ENCODE measurements around the gene PRR19.
"Not testable (repeated sequence)": the region's sequence is repeated elsewhere in the genome, so short reads cannot be mapped to it uniquely, and the experiment has no call there.

Gene PRR19

GRCh38 chr19:42335374-42335936 is 33.5 kb downstream of the PRR19 start:
- Histone ChIP-seq H3K9me3 (replicated peaks; ENCODE audit: low read length) (no peaks in the 10 kb centered on the region), H3K9ac (ENCODE audit: low read depth, low read length) (no peak overlapping the region), H3K4me3 (ENCODE audit: low read length) (no peak overlapping the region)

GRCh38 chr19:42335971-42336370 is 34.0 kb downstream of the PRR19 start:
- Histone ChIP-seq H3K9me3 (replicated peaks; ENCODE audit: low read length) (no peaks in the 10 kb centered on the region), H3K36me3 (ENCODE audit: insufficient read depth, low read length) (peaks cover 3% of the 10 kb centered on the region), H3K4me2 (ENCODE audit: low read length) (no peak overlapping the region), H3K4me1 (ENCODE audit: control insufficient read depth, insufficient read depth, low read length) (no peaks in the 10 kb centered on the region), H3K9ac (ENCODE audit: low read depth, low read length) (no peak overlapping the region), H3K4me3 (ENCODE audit: low read length) (no peak overlapping the region), H3K27me3 (ENCODE audit: control insufficient read depth, insufficient read depth, low read length) (no peaks in the 10 kb centered on the region)

More at GRCh38 chr19:42335374-42335936, 33.5 kb downstream of the PRR19 start:
- H3K4me2 ChIP-seq (ENCODE audit: low read length), result no peak overlapping the region
- H3K36me3 ChIP-seq (ENCODE audit: insufficient read depth, low read length), result peaks cover 3% of the 10 kb centered on the region
- H3K4me1 ChIP-seq (ENCODE audit: control insufficient read depth, insufficient read depth, low read length), result no peaks in the 10 kb centered on the region
- no peaks in the 10 kb centered on the region for H3K27me3 ChIP-seq (ENCODE audit: control insufficient read depth, insufficient read depth, low read length)

GRCh38 chr19:42339126-42339860 is 37.4 kb downstream of the PRR19 start:
- not testable (repeated sequence) for H3K4me1 ChIP-seq (ENCODE audit: control insufficient read depth, insufficient read depth, low read length); H3K4me2 ChIP-seq (ENCODE audit: low read length); H3K36me3 ChIP-seq (ENCODE audit: insufficient read depth, low read length); H3K9ac ChIP-seq (ENCODE audit: low read depth, low read length); H3K4me3 ChIP-seq (ENCODE audit: low read length); H3K27me3 ChIP-seq (ENCODE audit: control insufficient read depth, insufficient read depth, low read length); H3K9me3 ChIP-seq (replicated peaks; ENCODE audit: low read length)

- H3K9me3 ChIP-seq (replicated peaks; ENCODE audit: low read length); H3K9ac ChIP-seq (ENCODE audit: low read depth, low read length); H3K4me2 ChIP-seq (ENCODE audit: low read length); H3K4me1 ChIP-seq (ENCODE audit: control insufficient read depth, insufficient read depth, low read length); H3K27me3 ChIP-seq (ENCODE audit: control insufficient read depth, insufficient read depth, low read length); H3K4me3 ChIP-seq (ENCODE audit: low read length); H3K36me3 ChIP-seq (ENCODE audit: insufficient read depth, low read length): not testable (repeated sequence)
Observed at GRCh38 chr19:42339922-42340321, 38.0 kb downstream of the PRR19 start.

DNA sequence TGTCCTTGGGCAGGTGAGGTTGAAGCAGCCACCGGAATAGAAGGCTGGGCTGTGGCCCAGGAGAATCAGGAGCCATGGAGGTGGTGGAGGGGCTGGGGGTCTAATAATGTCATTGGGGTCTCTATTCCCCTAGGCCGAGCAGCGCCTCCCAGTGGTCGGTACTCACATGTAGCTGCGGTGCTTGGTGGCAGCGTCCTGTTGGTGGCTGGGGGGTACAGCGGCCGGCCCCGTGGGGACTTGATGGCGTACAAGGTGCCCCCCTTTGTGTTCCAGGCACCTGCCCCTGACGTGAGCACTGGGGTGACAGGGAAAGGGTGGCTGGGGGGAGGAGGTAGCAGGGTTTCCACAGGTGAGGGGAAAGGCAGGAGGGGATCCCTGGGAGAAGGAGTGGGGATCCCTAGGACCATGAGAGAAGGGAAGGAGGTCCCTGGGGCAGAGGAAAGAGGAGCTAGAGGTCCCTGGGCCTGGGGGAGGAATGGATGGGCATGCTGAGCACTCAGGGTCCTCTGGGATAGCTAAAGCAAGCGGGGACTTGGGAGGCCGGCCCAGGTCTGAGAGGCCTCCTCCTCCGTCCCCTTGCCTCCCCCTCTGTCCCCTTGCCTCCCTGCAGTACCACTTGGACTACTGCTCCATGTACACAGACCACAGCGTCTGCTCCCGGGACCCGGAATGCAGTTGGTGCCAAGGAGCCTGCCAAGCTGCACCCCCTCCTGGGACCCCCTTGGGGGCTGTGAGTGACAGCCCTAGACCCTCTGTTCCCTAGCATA is 41.6 kb downstream of the PRR19 start:
- Histone ChIP-seq H3K36me3 (ENCODE audit: insufficient read depth, low read length) (peaks cover 11% of the 10 kb centered on the region), H3K9ac (ENCODE audit: low read depth, low read length) (no peak overlapping the region)

DNA sequence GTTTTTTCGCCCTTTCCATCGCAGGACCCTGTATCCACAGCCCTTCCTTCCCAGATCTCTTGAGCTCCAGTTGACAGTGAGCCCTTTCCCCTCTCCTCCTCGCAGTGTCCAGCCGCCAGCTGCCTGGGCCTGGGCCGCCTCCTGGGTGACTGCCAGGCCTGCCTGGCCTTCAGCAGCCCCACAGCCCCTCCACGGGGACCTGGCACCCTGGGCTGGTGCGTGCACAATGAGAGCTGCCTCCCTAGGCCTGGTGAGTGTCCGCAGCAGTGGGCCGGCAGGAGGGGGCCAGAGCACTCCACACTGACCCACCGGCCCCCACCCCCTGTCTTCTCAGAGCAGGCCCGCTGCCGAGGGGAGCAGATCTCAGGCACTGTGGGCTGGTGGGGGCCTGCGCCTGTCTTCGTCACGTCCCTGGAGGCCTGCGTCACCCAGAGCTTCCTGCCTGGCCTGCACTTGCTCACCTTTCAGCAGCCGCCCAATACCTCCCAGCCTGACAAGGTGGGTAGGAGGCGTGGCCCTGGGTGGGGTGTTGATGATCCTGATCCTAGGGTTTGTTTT is 42.5 kb downstream of the PRR19 start:
- Histone ChIP-seq H3K4me2 (ENCODE audit: low read length) (no peak overlapping the region), H3K4me3 (ENCODE audit: low read length) (no peak overlapping the region), H3K9ac (ENCODE audit: low read depth, low read length) (no peak overlapping the region), H3K27me3 (ENCODE audit: control insufficient read depth, insufficient read depth, low read length) (no peaks in the 10 kb centered on the region), H3K36me3 (ENCODE audit: insufficient read depth, low read length) (peaks cover 11% of the 10 kb centered on the region), H3K4me1 (ENCODE audit: control insufficient read depth, insufficient read depth, low read length) (peaks cover 3% of the 10 kb centered on the region), H3K9me3 (replicated peaks; ENCODE audit: low read length) (no peaks in the 10 kb centered on the region)

More for the DNA sequence above, 41.6 kb downstream of the PRR19 start:
- Histone ChIP-seq H3K4me3 (ENCODE audit: low read length) (no peak overlapping the region), H3K4me2 (ENCODE audit: low read length) (no peak overlapping the region), H3K4me1 (ENCODE audit: control insufficient read depth, insufficient read depth, low read length) (peaks cover 3% of the 10 kb centered on the region), H3K9me3 (replicated peaks; ENCODE audit: low read length) (no peaks in the 10 kb centered on the region), H3K27me3 (ENCODE audit: control insufficient read depth, insufficient read depth, low read length) (no peaks in the 10 kb centered on the region)

DNA sequence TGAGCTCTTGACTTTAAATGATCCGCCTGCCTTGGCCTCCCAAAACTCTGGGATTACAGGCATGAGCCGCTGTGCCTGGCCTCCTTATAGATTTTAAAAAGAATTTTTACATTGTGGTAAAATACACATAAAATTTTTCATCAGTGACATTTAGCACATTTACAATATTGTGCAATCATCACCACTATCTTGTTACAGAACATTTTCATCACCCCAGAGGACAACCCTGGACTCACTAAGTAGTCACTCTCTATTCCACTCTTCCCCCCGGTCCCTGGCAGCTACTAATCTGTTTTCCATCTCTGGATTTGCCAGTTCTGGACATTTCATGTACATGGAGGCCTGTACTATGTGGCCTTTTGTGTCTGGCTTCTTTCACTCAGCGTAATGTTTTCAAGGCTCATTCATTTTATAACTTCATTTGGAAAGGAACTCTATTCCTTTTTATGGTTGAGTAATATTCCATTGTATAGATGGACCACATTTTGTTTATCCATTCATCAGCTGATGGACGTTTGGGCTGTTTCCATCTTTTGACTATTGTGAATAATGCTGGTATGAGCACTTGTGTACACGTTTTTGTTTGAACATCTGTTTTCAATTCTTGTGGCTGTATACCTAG is 43.4 kb downstream of the PRR19 start:
- peaks cover 3% of the 10 kb centered on the region for H3K4me1 ChIP-seq (ENCODE audit: control insufficient read depth, insufficient read depth, low read length)
- peaks cover 16% of the 10 kb centered on the region for H3K36me3 ChIP-seq (ENCODE audit: insufficient read depth, low read length)
- H3K9me3 ChIP-seq (replicated peaks; ENCODE audit: low read length), result no peaks in the 10 kb centered on the region
- no peak overlapping the region for H3K4me3 ChIP-seq (ENCODE audit: low read length)
- no peak overlapping the region for H3K4me2 ChIP-seq (ENCODE audit: low read length)
- no peak overlapping the region for H3K9ac ChIP-seq (ENCODE audit: low read depth, low read length)
- no peaks in the 10 kb centered on the region for H3K27me3 ChIP-seq (ENCODE audit: control insufficient read depth, insufficient read depth, low read length)

DNA sequence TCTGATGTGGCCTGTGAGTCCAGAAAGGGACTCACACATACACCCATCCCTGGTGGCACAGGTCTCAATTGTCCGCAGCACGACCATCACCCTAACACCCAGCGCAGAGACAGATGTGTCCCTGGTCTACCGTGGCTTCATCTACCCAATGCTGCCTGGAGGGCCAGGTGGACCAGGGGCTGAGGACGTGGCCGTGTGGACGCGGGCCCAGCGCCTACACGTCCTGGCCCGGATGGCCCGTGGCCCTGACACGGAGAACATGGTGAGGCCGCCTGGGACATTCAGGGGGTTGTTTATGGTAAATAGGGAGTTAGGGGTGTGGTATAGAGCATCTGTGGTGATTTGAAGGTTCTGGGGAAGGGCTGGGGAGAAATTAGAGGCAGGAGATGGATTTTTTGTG is 46.3 kb downstream of the PRR19 start:
- Histone ChIP-seq H3K36me3 (ENCODE audit: insufficient read depth, low read length) (peaks cover 13% of the 10 kb centered on the region), H3K27me3 (ENCODE audit: control insufficient read depth, insufficient read depth, low read length) (no peaks in the 10 kb centered on the region), H3K9me3 (replicated peaks; ENCODE audit: low read length) (no peaks in the 10 kb centered on the region), H3K9ac (ENCODE audit: low read depth, low read length) (no peak overlapping the region), H3K4me1 (ENCODE audit: control insufficient read depth, insufficient read depth, low read length) (peaks cover 3% of the 10 kb centered on the region), H3K4me3 (ENCODE audit: low read length) (no peak overlapping the region), H3K4me2 (ENCODE audit: low read length) (no peak overlapping the region)

- Histone ChIP-seq H3K4me3 (ENCODE audit: low read length) (no peak overlapping the region), H3K27me3 (ENCODE audit: control insufficient read depth, insufficient read depth, low read length) (no peaks in the 10 kb centered on the region), H3K4me2 (ENCODE audit: low read length) (no peak overlapping the region), H3K36me3 (ENCODE audit: insufficient read depth, low read length) (peaks cover 16% of the 10 kb centered on the region), H3K9me3 (replicated peaks; ENCODE audit: low read length) (no peaks in the 10 kb centered on the region), H3K4me1 (ENCODE audit: control insufficient read depth, insufficient read depth, low read length) (peaks cover 3% of the 10 kb centered on the region), H3K9ac (ENCODE audit: low read depth, low read length) (no peak overlapping the region)
Observed at GRCh38 chr19:42349378-42350107, 47.6 kb downstream of the PRR19 start.

DNA sequence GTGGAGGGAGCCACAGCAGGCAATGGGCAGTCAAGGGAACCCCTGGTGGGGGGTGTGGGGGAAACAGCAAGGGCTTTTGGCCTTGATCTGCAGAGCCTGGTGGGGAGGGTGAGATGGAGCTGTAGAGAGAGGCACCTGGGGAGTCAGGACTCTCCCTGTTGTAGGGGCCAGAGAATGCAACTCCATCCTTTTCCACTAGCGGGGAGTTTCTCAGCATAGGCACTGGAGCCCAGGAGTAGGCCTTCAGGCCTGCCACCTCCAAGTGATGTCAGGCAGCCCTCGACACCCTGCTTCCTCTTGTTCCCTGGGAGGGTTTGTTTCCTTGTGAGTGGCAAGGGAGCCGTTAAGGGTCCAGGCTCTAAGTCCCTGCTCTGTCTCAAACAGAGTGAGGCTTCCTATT is 48.5 kb downstream of the PRR19 start:
- H3K9ac ChIP-seq (ENCODE audit: low read depth, low read length), result no peak overlapping the region

More for the DNA sequence above, 48.5 kb downstream of the PRR19 start:
- Histone ChIP-seq H3K36me3 (ENCODE audit: insufficient read depth, low read length) (peaks cover 18% of the 10 kb centered on the region), H3K27me3 (ENCODE audit: control insufficient read depth, insufficient read depth, low read length) (no peaks in the 10 kb centered on the region), H3K4me3 (ENCODE audit: low read length) (no peak overlapping the region), H3K4me2 (ENCODE audit: low read length) (no peak overlapping the region), H3K9me3 (replicated peaks; ENCODE audit: low read length) (no peaks in the 10 kb centered on the region), H3K4me1 (ENCODE audit: control insufficient read depth, insufficient read depth, low read length) (peaks cover under 1% of the 10 kb centered on the region)
